Erythroblast (primary cell): ENCODE measurements around the gene AASDHPPT.

Source experiments
- GATA1 ChIP-seq: IDR thresholded peaks from 2 replicates; pipeline ENCODE4 v1.6.1; 2011; ENCODE audit warnings: low read depth, mild to moderate bottlenecking, control low read depth, low read length, moderate library complexity
- POLR2A ChIP-seq: IDR thresholded peaks from 2 replicates; pipeline ENCODE4 v1.6.1; 2011; ENCODE audit warnings: mild to moderate bottlenecking, low read length

GRCh38 chr11:106051103-106051502 is 26.4 kb upstream of the AASDHPPT start:
- TF ChIP-seq POLR2A (no peak), GATA1 (no peak)
